NCI-H2107 treated with DMSO at 0.1 percent for 48 hours (cell line): ENCODE data around the gene KIF25.
"Not testable (repeated sequence)": the region's sequence is repeated elsewhere in the genome, so short reads cannot be mapped to it uniquely, and the experiment has no call there.

Source experiments
- DNase-seq: peaks from one replicate; lab custom pipeline; 2025; ENCODE audit not compliant: unreplicated experiment; lab: John Stamatoyannopoulos, UW

The KIF25 gene

DNA sequence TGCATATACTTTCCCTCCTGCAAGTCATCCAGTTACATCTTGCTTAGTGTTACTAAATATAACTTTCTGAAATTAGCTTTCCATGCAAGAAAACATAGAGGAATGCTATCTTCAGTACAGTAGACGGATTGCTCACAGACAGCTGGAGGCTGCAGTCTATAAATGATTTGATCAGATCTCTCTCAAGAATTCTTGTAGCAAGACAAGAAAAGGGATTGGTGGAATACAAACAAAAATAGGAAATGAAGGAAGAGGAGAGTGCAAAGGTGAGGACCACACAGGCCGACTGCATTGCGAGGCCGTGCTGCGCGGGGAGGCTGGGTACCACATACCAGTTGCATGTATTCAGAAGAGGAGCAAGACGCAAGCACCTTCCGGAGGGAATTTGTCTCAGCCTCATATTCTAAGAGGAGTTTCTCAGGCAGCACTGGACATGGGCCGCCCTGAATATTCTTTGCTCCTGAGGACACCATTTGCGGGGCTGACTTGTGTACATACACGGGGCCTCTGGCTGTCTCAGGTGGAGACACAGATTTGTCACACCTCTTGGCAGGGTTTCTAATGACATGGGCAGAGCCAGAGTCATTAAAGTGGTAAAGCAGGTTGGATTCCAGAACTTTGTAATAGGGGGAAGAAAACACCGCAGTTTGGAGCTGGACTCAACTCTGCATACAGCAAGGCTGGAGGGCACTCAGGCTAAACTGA, 22.7 kb upstream of the KIF25 start:
- no peak for DNase-seq

GRCh38 chr6:167975458-167975857, 22.0 kb upstream of the KIF25 start:
- no peak for DNase-seq

DNA sequence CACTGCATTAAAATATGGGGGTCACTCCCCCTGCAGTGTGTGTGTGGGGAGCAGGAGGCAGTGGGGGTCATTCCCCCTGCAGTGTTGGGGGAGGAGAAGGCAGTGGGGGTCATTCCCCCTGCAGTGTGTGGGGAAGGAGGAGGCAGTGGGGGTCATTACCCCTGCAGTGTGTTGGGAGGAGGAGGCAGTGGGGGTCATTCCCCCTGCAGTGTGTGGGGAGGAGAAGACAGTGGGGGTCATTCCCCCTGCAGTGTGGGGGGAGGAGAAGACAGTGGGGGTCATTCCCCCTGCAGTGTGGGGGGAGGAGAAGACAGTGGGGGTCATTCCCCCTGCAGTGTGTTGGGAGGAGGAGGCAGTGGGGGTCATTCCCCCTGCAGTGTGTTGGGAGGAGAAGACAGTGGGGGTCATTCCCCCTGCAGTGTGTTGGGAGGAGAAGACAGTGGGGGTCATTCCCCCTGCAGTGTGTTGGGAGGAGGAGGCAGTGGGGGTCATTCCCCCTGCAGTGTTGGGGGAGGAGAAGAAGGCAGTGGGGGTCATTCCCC, 21.3 kb upstream of the KIF25 start:
- not testable (repeated sequence) for DNase-seq

GRCh38 chr6:167976708-167977107, 20.8 kb upstream of the KIF25 start:
- DNase-seq = no peak

DNA sequence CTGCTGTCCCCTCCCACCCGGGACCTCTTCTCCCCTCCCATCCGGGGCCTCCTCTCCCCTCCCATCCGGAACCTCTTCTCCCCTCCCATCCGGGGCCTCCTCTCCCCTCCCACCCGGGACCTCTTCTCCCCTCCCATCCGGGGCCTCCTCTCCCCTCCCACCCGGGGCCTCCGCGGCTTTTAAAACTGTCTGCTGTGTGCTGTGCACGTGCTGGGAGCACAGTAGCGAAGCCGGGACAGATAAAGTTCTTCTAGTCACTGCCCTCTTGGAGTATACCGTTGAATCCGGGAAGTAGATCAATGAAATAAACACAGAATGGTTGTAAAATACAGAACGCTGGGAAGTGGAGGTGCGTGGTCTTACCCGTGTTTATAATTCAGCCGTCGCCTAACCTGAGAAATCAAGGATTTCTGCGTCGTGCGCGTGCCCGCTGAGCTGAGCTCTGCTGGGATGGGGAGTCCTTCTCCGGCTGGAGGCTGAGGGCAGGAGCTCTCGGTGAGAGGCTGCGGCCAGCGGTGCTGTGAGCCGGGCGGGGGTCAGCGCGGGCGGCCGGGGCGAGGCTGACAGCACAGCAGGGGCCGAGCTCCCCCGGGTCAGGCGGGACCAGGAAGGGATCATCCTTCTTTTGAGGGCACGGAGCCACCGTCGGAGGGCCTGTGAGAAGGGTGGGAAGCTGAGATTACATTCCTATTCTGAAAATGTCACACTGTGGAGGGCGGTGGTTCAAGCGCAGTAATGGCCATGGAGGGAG, 19.6 kb upstream of the KIF25 start:
- DNase-seq = no peak

DNA sequence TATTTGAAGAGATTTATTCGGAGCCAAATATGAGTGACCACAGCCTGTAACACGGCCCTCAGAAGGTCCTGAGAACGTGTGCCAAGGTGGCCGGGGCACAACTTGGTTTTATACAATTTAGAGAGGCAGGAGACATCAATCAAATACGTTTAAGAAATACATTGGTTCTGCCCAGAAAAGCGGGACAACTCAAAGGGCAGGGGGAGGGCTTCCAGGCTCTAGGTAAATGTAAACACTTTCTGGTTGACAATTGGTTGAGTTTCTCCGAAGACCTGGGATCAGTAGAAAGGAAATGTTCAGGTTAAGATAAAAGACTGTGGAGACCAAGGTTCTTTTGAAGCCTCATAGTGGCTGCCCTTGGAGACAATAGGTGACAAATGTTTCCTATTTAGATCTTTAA, 18.9 kb upstream of the KIF25 start:
- DNase-seq = no peak

DNA sequence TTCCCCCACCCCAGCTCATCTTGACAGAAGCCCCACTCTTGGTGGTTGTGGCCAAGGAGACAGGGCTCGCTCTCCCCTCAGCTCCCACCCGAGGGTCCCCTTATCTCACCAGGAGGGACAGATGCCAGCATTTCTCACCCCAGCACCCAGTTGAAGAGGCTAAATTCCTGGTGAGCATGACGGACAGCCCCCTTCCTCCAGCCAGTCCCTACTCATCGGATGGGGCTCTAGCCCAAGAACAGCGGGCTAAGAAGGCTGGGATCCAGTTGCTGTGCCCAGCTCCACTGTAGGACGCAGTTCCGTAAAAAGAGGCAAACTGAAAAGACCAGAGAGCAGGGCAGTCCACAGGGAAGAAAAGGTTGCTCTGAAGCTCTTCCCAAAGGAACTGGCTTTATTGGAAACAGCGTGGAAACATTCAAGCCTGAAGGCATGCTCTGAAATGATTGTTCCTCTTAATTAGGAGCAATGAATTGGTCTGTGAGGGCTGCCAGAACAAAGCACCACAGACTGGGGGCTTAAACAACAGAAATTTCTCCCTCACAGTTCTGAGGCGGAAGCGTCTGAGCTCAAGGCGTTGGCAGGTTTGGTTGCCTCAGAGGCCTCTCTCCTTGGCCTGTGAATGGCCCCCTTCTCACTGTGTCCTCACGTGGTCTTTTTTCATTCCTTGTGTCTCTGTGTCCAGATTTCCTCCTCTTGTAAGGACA, 17.9 kb upstream of the KIF25 start:
- DNase-seq = no peak

DNA sequence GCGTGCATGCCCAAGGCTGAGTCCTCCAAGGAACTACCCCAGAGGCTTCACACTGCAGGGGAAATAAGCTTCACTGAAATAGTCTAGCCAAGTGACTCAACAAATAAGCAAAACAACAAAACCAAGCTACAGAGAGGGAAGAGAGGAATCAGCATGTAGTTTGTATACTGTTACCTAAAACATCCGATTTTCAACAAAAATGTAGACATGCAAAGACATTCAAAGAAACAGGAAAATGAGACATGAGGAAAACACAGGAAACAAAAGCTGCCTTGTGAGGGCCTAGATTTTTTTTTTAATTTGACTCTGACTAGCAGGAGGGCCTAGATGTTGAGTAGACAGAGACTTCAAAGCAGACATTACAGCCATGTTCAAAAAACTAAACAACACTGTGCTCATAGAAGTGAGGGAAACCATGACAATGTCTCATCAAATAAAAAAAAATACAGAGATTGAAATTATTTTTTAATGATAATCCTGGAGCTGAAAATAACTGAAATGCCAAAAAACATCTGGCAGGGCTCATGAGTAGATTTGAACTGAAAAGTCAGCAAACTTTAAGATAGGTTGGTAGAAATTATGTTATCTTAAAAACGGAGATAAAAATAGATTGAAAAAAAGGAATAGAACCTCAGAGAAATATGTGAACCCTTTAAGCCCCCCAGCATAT, 16.4 kb upstream of the KIF25 start:
- DNase-seq = no peak

DNA sequence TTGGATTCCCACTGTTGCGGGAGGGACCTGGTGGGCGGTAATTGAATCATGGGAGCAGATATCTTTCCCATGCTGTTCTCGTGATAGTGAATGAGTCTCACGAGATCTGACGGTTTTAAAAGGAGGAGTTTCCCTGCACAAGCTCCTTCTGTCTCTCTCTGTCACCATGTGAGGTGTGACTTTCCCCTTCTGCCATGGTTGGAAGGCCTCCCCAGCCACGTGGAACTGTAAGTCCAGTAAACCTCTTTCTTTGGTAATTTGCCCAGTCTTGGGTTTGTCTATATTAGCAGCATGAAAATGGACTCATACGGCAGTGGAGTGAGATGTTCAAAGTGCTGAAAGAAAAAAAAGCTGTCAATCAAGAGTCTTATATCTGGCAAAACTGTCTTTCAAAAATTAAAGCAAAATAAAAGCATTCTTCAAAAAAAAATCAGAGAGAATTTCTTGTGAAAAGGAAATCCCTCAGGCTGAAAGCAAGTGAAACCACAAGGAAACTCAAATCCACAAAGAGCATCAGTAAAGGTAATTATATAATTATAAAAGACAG, 15.5 kb upstream of the KIF25 start:
- DNase-seq = no peak

GRCh38 chr6:167984144-167984719, 13.2 kb upstream of the KIF25 start:
- no peak for DNase-seq

- no peak for DNase-seq
Observed at GRCh38 chr6:167984876-167985604, 12.4 kb upstream of the KIF25 start.

- DNase-seq = no peak
Observed at GRCh38 chr6:167985911-167986595, 11.4 kb upstream of the KIF25 start.

DNA sequence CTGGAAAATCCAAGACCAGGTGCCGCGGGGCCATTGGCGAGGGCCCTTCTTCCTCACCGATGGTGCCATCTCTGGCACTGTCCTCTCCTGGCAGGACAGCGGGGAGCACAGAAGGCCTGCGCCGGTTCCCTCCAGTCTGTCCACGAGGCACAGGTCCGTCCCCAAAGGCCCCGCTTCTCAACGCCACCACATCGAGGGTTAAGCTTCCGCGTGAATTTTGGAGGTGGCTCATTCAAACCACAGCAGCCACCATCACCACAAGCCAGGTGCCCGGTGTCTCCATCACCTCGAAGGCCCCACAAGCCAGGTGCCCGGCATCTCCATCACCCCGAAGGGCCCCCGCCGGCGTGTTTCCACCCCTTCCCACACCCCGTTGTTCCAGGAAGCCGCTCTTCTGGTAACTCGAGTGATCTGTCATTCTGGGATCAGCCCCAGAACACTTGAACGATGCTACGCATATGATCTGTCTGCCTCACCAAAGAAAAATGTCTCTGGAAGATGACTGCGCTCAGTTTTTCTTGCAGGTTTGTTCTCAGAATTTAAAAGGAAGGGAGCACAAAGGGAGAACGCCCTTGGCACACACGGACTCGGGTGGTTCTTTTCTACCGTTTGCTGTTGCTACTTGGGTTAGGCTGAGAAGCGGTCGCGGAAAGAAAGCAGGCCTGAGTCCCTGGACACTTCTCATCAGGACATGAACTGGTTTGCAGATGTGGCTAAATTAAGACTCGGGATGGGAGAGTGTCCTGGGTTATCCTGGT, 9.9 kb upstream of the KIF25 start:
- DNase-seq = no peak

DNA sequence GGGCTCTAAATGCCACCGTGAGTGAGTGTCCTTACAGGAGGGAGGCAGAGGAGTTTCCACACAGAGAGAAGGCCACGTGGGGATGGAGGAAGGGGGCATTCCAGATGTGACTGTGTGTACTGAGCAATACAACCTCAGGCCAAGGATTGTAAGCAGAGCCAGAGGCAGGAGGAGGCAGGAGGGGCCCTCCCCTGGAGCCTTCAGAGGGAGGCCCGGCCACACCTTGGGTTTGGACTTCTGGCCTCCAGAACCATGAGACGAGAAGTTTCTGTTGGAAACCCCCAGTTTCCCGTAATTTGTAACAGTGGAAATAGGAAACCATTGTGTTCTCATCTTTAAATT, 9.3 kb upstream of the KIF25 start:
- no peak for DNase-seq

- DNase-seq = no peak
Observed at GRCh38 chr6:167988945-167989841, 8.3 kb upstream of the KIF25 start.

- DNase-seq = no peak
Observed at GRCh38 chr6:167990016-167990945, 7.2 kb upstream of the KIF25 start.

GRCh38 chr6:167993169-167993568, 4.3 kb upstream of the KIF25 start:
- no peak for DNase-seq
